Testis (tissue), 2 donors: ENCODE results near the gene SEC22C.

Source experiments
- POLR2A ChIP-seq: fragments of 450-650 bp; IDR thresholded peaks from one replicate; pipeline ENCODE4 v1.6.1; 2017; ENCODE audit warnings: antibody characterized with exemption, mild to moderate bottlenecking, moderate library complexity
- TF ChIP-seq, protein P1 (sequence below), 3 experiments: fragments of 450-650 bp in 2 of 3; fragments of 200-600 bp in 1 of 3; sonication (generic) in 1 of 3; IDR thresholded peaks; one replicate each; pipeline ENCODE4 v1.5.1; 2016 to 2019; ENCODE audit warnings: antibody characterized with exemption in 3 of 3, mild to moderate bottlenecking in 2 of 3, moderate library complexity in 1 of 3

DNA sequence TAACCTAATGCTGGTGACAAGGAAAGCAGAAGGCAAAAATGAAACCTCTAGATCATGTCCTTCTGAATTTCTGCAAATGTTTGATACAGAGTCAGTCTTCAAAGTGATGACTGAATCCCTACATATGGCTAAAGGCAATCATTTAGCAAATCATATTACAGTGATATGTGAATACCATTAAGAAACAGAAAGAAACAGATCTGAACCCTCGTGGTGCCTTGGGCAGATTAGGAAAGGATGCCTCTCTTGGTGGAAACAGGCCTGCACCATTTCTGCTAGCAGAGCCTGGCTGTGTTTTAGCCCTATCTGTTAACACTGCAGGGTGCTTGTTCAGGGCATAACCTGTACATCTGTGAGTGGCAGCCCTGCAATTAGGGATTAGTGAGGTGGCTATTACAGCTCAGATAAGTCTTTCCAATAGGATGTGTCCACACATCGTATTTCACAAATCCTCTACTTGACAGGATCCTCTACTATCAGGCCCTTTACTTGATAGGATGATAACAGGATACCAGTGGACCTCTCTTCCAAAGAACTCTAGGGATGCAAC lies 12.1 kb downstream of the SEC22C start:
- TF ChIP-seq POLR2A, result no peak
- TF ChIP-seq, protein P1, sequence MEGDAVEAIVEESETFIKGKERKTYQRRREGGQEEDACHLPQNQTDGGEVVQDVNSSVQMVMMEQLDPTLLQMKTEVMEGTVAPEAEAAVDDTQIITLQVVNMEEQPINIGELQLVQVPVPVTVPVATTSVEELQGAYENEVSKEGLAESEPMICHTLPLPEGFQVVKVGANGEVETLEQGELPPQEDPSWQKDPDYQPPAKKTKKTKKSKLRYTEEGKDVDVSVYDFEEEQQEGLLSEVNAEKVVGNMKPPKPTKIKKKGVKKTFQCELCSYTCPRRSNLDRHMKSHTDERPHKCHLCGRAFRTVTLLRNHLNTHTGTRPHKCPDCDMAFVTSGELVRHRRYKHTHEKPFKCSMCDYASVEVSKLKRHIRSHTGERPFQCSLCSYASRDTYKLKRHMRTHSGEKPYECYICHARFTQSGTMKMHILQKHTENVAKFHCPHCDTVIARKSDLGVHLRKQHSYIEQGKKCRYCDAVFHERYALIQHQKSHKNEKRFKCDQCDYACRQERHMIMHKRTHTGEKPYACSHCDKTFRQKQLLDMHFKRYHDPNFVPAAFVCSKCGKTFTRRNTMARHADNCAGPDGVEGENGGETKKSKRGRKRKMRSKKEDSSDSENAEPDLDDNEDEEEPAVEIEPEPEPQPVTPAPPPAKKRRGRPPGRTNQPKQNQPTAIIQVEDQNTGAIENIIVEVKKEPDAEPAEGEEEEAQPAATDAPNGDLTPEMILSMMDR (IDR thresholded peaks at IDR 0.05), result no peak
